Sigmoid colon (tissue), 7 donors: ENCODE measurements around the gene RHBDD3. TPM values are rescaled to one million over a fixed set of nuclear protein-coding genes. Genes with fewer than 3 reads are reported as not detected.
A peak's percentile ranks its signal among the peaks of the same experiment; 100 is the strongest.

ENCODE experiments used
- DNase-seq: peaks from one replicate; pipeline ENCODE4 v3.0.0-alpha.2; 2019
- H3K27ac ChIP-seq, 4 donors: fragments of 200-600 bp; sonication (generic); one replicate each; pipeline ENCODE4 v1.5.1; 2016 to 2019; ENCODE audit warnings: mild to moderate bottlenecking in 1 of 4
- H3K27me3 ChIP-seq, 3 donors: fragments of 200-600 bp; sonication (generic); one replicate each; pipeline ENCODE4 v1.5.1; 2019; ENCODE audit warnings: mild to moderate bottlenecking in 1 of 3
- H3K36me3 ChIP-seq, 4 donors: fragments of 200-600 bp; sonication (generic); one replicate each; pipeline ENCODE4 v1.5.1; 2016 to 2019
- H3K4me1 ChIP-seq, 4 donors: fragments of 200-600 bp; sonication (generic); one replicate each; pipeline ENCODE4 v1.5.1; 2017 to 2019
- H3K4me3 ChIP-seq, 4 donors: fragments of 200-600 bp; sonication (generic); one replicate each; pipeline ENCODE4 v1.5.1; 2017 to 2019; ENCODE audit warnings: mild to moderate bottlenecking in 2 of 4, moderate library complexity in 1 of 4
- H3K9me3 ChIP-seq, 4 donors: fragments of 200-600 bp in 3 of 4; sonication (generic) in 3 of 4; one replicate each; pipeline versions ENCODE4 v1.5.1 to v1.6.1; 2013 to 2019
- CTCF ChIP-seq, 4 experiments: fragments of 450-650 bp in 3 of 4; fragments of 200-600 bp in 1 of 4; IDR thresholded peaks; one replicate each; pipeline ENCODE4 v1.5.1; 2016 to 2019; ENCODE audit warnings: antibody characterized with exemption in 4 of 4, mild to moderate bottlenecking in 3 of 4, moderate library complexity in 2 of 4
- EP300 ChIP-seq, 4 donors: sonication (generic); formaldehyde crosslinking; IDR thresholded peaks; one replicate each; pipeline ENCODE4 v1.6.1; 2017; ENCODE audit warnings: antibody characterized with exemption in 4 of 4
- POLR2A ChIP-seq, 2 donors: fragments of 450-650 bp; IDR thresholded peaks; one replicate each; pipeline ENCODE4 v1.6.1; 2016; ENCODE audit warnings: antibody characterized with exemption in 2 of 2, mild to moderate bottlenecking in 2 of 2, moderate library complexity in 2 of 2
- POLR2AphosphoS5 ChIP-seq, 4 donors: sonication (generic); formaldehyde crosslinking; IDR thresholded peaks; one replicate each; pipeline ENCODE4 v1.6.1; 2017; ENCODE audit warnings: antibody characterized with exemption in 4 of 4
- WGBS, 2 donors: extraction: QIAGEN DNeasy Blood & Tissue Kit; methylation state at CpG; one replicate each; pipeline ENCODE4 v1.1.7; 2013; 5-methylcytosine and 5-hydroxymethylcytosine counted together
- intact Hi-C: fragments of 100-400 bp; cut with DNase I; formaldehyde crosslinking; loops from one replicate; pipeline ENCODE4 v1.15.1; 2023
- polyA plus RNA-seq, 3 donors: library from polyadenylated mRNA; stranded (reverse); fragments of 200-250 nt; gene quantifications; one replicate each; pipeline ENCODE4 v1.2.3, GENCODE V29; 2013
- total RNA-seq, 4 donors: library from RNA; depleted of rRNA; stranded (reverse); fragments of >200 nt; gene quantifications; one replicate each; pipeline ENCODE4 v1.1.0, GENCODE V29; 2016
- donor health status: healthy with polysubstance abuse.
- donor health status: Bipolar disorder and iron deficiency.
- donor health status: healthy.

The RHBDD3 gene
- total and polyA plus RNA-seq, 7 donors, result 5.4 to 40.7 (median 16.4) TPM

GRCh38 chr22:29218758-29219408 lies 48.9 kb downstream of the RHBDD3 start:
- Histone ChIP-seq H3K4me3 (no peak overlapping the region), H3K27ac (no peak overlapping the region), H3K27me3 (no peaks in the 10 kb centered on the region), H3K9me3 (no peaks in the 10 kb centered on the region), H3K4me1 (peaks cover 0 to 7% (median 3%) of the 10 kb centered on the region in 4 donors), H3K36me3 (no peaks in the 10 kb centered on the region)
- intact Hi-C loops, result no loop called here
- no peak for TF ChIP-seq EP300 (IDR thresholded peaks at IDR 0.05)
- no peak for TF ChIP-seq POLR2AphosphoS5 (IDR thresholded peaks at IDR 0.05)
- TF ChIP-seq CTCF (IDR thresholded peaks at IDR 0.05), result no peak
- no peak for TF ChIP-seq POLR2A (IDR thresholded peaks at IDR 0.05)
- peak; percentile 49 for DNase-seq
- whole genome bisulfite sequencing, 2 donors, result 91 to 92% methylated on average over 11 of the region's 11 CpGs

GRCh38 chr22:29217827-29218757 lies 49.7 kb downstream of the RHBDD3 start:
- Histone ChIP-seq H3K36me3 (no peaks in the 10 kb centered on the region), H3K27ac (no peak overlapping the region), H3K4me1 (no peaks in the 10 kb centered on the region), H3K9me3 (no peaks in the 10 kb centered on the region), H3K27me3 (no peaks in the 10 kb centered on the region), H3K4me3 (no peak overlapping the region)
- peak; percentile 57 for DNase-seq
- intact Hi-C loops, result no loop called here
- 79 to 88% methylated on average over 13 of the region's 13 CpGs for WGBS, 2 donors
- no peak for TF ChIP-seq POLR2AphosphoS5 (IDR thresholded peaks at IDR 0.05)
- no peak for TF ChIP-seq CTCF (IDR thresholded peaks at IDR 0.05)
- TF ChIP-seq POLR2A (IDR thresholded peaks at IDR 0.05), result no peak
- TF ChIP-seq EP300 (IDR thresholded peaks at IDR 0.05), result no peak

GRCh38 chr22:29216873-29217666 lies 50.7 kb downstream of the RHBDD3 start:
- no peaks in the 10 kb centered on the region for H3K27me3 ChIP-seq
- no peaks in the 10 kb centered on the region for H3K9me3 ChIP-seq
- H3K4me3 ChIP-seq, result no peak overlapping the region
- WGBS, 2 donors, result 78 to 80% methylated on average over 14 of the region's 14 CpGs
- no peak overlapping the region for H3K27ac ChIP-seq
- TF ChIP-seq POLR2AphosphoS5 (IDR thresholded peaks at IDR 0.05), result no peak
- TF ChIP-seq CTCF (IDR thresholded peaks at IDR 0.05), result no peak
- TF ChIP-seq EP300 (IDR thresholded peaks at IDR 0.05), result no peak
- no peak for TF ChIP-seq POLR2A (IDR thresholded peaks at IDR 0.05)
- DNase-seq, result peak; percentile 64
- peaks cover 0 to 4% (median 0%) of the 10 kb centered on the region in 4 donors for H3K4me1 ChIP-seq
- intact Hi-C loops, result no loop called here
- H3K36me3 ChIP-seq, result no peaks in the 10 kb centered on the region

GRCh38 chr22:29216011-29216872 lies 51.5 kb downstream of the RHBDD3 start:
- H3K36me3 ChIP-seq, result no peaks in the 10 kb centered on the region
- peaks cover 0 to 4% (median 0%) of the 10 kb centered on the region in 4 donors for H3K4me1 ChIP-seq
- TF ChIP-seq POLR2A (IDR thresholded peaks at IDR 0.05), result no peak
- no peak for TF ChIP-seq CTCF (IDR thresholded peaks at IDR 0.05)
- no peak for TF ChIP-seq POLR2AphosphoS5 (IDR thresholded peaks at IDR 0.05)
- TF ChIP-seq EP300 (IDR thresholded peaks at IDR 0.05), result no peak
- no peaks in the 10 kb centered on the region for H3K27me3 ChIP-seq
- no peak overlapping the region for H3K4me3 ChIP-seq
- 84 to 85% methylated on average over 14 of the region's 14 CpGs for WGBS, 2 donors
- intact Hi-C loops, result no loop called here
- H3K9me3 ChIP-seq, result no peaks in the 10 kb centered on the region
- H3K27ac ChIP-seq, result no peak overlapping the region
- DNase-seq, result peak; percentile 47
